ENCODE measurements around the gene PATJ. TPM values are rescaled to one million over a fixed set of nuclear protein-coding genes. Genes with fewer than 3 reads are reported as not detected.

Gene PATJ
- total and polyA plus RNA-seq, 2 experiments from 2014 or later: 20.0 to 44.8 TPM

DNA sequence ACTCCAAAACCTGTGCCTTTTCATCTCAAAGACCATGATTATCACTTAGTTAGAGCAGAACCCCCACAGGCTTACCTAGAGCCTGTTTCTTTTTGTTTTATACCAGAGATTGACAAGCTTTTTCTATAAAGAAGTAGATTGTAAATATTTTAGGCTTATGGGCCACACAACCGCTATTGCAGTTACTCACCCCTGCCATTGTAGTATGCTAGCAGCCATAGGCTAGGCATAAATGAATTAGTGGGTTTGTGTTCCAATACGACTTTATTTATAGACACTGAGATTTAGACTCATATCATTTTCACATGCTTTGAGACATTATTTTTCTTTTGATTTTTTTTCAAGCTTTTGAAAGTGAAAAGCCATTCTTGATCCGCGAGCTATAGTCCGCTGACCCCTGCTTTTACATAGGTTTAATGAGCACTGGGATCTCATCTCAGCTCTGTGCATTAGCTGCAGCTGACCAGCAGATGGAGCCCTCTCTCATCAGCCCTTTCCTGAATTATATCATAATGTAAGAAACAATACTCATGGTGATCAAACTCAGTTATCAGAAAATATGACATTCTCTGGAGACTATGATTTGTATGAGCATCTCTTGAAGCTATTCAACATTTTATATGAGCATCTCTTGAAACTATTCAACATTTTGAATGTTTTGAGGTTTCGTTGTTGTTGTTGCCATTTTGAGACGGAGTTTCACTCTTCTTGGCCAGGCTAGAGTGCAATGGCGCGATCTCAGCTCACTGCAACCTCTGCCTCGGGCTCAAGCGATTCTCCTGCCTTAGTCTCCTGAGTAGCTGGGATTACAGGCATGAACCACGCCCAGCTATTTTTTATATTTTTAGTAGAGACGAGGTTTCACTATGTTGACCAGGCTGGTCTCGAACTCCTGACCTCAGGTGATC, 340.4 kb downstream of the PATJ start:
- Histone ChIP-seq H2AFZ (no peak overlapping the region), H3K4me2 (no peak overlapping the region), H3K9me2 (replicated peaks; ENCODE audit: insufficient read depth) (no peaks in the 10 kb centered on the region), H3K4me1 (ENCODE audit: insufficient read depth) (no peaks in the 10 kb centered on the region), H4K20me1 (ENCODE audit: insufficient read depth, poor library complexity, severe bottlenecking) (no peaks in the 10 kb centered on the region), H3K4me3 (no peak overlapping the region), H3K27ac (no peak overlapping the region), H3K9me3 (ENCODE audit: low read depth) (no peaks in the 10 kb centered on the region), H3K79me2 (no peaks in the 10 kb centered on the region), H3K36me3 (replicated peaks; ENCODE audit: insufficient read depth, low read depth) (no peaks in the 10 kb centered on the region), H3K27me3 (no peaks in the 10 kb centered on the region)
- no peak for TF ChIP-seq EZH2phosphoT487 (IDR thresholded peaks at IDR 0.05; ENCODE audit: low read depth, severe bottlenecking, unreplicated experiment)
- no peak for TF ChIP-seq EZH2 (IDR thresholded peaks at IDR 0.05; ENCODE audit: borderline replicate concordance)
- TF ChIP-seq, protein P1, sequence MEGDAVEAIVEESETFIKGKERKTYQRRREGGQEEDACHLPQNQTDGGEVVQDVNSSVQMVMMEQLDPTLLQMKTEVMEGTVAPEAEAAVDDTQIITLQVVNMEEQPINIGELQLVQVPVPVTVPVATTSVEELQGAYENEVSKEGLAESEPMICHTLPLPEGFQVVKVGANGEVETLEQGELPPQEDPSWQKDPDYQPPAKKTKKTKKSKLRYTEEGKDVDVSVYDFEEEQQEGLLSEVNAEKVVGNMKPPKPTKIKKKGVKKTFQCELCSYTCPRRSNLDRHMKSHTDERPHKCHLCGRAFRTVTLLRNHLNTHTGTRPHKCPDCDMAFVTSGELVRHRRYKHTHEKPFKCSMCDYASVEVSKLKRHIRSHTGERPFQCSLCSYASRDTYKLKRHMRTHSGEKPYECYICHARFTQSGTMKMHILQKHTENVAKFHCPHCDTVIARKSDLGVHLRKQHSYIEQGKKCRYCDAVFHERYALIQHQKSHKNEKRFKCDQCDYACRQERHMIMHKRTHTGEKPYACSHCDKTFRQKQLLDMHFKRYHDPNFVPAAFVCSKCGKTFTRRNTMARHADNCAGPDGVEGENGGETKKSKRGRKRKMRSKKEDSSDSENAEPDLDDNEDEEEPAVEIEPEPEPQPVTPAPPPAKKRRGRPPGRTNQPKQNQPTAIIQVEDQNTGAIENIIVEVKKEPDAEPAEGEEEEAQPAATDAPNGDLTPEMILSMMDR (IDR thresholded peaks at IDR 0.05; ENCODE audit: poor library complexity): peak; percentile 86
- WGBS (ENCODE audit: low lambda C conversion rate, missing lambda C conversion rate): 81% methylated on average over 14 of the region's 14 CpGs
- peak; percentile 56 for DNase-seq (ENCODE audit: low spot score)

DNA sequence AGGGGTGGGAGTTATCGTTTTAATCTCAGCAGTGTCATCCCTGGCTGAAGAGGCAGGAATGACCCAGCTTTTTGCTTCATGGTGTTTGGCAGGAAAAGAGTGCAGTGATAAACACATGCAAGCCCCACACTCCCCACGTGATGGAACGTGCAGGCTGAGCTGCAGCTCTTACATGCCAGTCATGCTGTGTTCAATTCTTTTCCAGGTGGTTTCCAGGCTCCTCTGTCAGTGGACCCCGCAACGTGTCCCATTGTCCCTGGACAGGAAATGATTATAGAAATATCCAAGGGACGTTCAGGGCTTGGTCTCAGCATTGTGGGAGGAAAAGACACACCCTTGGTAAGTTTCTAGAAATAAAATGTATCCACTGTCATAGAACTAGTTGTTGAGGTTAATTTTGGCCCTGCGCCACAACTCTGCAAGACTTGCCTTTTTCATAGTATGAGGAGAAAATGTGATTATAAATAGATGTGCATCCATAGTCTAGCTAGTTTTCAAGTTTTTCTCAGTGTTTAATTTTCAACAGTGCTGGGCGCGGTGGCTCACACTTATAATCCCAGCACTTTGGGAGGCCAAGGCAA, 342.1 kb downstream of the PATJ start:
- no peak overlapping the region for H3K4me3 ChIP-seq
- no peaks in the 10 kb centered on the region for H3K79me2 ChIP-seq
- H3K4me2 ChIP-seq: no peak overlapping the region
- H3K27ac ChIP-seq: no peak overlapping the region
- DNase-seq (ENCODE audit: low spot score): no peak
- H3K27me3 ChIP-seq: no peaks in the 10 kb centered on the region
- no peaks in the 10 kb centered on the region for H3K9me3 ChIP-seq (ENCODE audit: low read depth)
- no peak overlapping the region for H2AFZ ChIP-seq
- H3K4me1 ChIP-seq (ENCODE audit: insufficient read depth): no peaks in the 10 kb centered on the region
- TF ChIP-seq, protein P1 (IDR thresholded peaks at IDR 0.05; ENCODE audit: poor library complexity): no peak
- TF ChIP-seq EZH2phosphoT487 (IDR thresholded peaks at IDR 0.05; ENCODE audit: low read depth, severe bottlenecking, unreplicated experiment) (no peak), EZH2 (IDR thresholded peaks at IDR 0.05; ENCODE audit: borderline replicate concordance) (no peak)
- no peaks in the 10 kb centered on the region for H3K36me3 ChIP-seq (replicated peaks; ENCODE audit: insufficient read depth, low read depth)
- no peaks in the 10 kb centered on the region for H4K20me1 ChIP-seq (ENCODE audit: insufficient read depth, poor library complexity, severe bottlenecking)
- WGBS (ENCODE audit: low lambda C conversion rate, missing lambda C conversion rate): 80% methylated on average over 9 of the region's 9 CpGs
- H3K9me2 ChIP-seq (replicated peaks; ENCODE audit: insufficient read depth): no peaks in the 10 kb centered on the region

DNA sequence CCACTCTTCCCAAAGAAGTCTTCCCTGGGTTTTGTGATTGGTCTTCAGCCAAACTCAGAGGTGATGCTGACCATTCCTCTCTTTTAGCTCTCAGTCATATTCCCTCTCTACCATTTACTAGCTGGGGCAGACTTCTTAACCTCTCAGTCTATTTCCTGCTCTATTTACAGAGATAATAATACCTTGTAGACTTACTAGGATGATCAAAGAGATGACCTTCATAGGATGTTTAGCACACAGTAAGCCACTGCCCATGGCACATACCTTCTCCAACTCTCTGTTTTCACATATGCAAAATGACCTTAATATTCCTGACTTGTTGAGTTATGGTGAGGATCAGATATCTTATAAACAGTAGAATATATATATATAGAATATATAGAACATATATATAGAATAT, 346.2 kb downstream of the PATJ start:
- Histone ChIP-seq H3K4me3 (no peak overlapping the region), H3K79me2 (no peaks in the 10 kb centered on the region), H3K4me2 (no peak overlapping the region), H4K20me1 (ENCODE audit: insufficient read depth, poor library complexity, severe bottlenecking) (no peaks in the 10 kb centered on the region), H3K27ac (no peak overlapping the region), H3K9me2 (replicated peaks; ENCODE audit: insufficient read depth) (no peaks in the 10 kb centered on the region), H3K9me3 (ENCODE audit: low read depth) (no peaks in the 10 kb centered on the region), H3K36me3 (replicated peaks; ENCODE audit: insufficient read depth, low read depth) (no peaks in the 10 kb centered on the region), H2AFZ (no peak overlapping the region), H3K4me1 (ENCODE audit: insufficient read depth) (no peaks in the 10 kb centered on the region), H3K27me3 (no peaks in the 10 kb centered on the region)
- no peak for TF ChIP-seq EZH2phosphoT487 (IDR thresholded peaks at IDR 0.05; ENCODE audit: low read depth, severe bottlenecking, unreplicated experiment)
- TF ChIP-seq, protein P1 (IDR thresholded peaks at IDR 0.05; ENCODE audit: poor library complexity): no peak
- no peak for TF ChIP-seq EZH2 (IDR thresholded peaks at IDR 0.05; ENCODE audit: borderline replicate concordance)
- DNase-seq (ENCODE audit: low spot score): no peak

Data from hepatocyte (in vitro differentiated cells).